CD4-positive, alpha-beta T cell treated with Interleukin-15 for 1 hour (primary cell): ENCODE data around the gene AGBL2.

Experiments used
- DNase-seq: peaks from one replicate; pipeline ENCODE4 v3.0.0-alpha.2; 2020

Gene AGBL2

DNA sequence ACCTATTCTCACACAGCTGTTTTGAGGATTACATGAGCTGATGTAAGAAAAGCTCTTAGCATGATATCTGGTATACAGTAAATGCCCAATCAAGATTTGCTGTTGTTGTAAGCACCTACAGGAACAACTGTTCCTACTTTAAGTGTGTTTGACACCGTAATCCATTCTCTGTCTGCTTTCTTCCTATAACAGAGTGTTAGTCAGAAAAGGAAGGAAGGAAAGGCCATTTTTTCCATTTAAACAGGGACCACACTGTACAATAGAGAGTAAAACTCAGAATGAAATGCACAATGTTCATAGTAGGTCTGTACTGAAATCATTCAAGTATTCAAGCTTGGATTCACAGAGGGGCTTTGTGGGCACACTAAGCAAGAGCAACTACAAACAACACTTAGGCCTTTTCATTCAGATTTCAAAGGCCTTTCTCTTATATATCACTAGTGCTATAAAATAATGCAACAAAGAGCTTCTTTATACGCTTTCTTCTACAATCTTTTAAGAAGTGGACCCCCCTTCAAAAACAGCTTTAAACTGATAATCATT is 94.3 kb downstream of the AGBL2 start:
- no peak for DNase-seq

DNA sequence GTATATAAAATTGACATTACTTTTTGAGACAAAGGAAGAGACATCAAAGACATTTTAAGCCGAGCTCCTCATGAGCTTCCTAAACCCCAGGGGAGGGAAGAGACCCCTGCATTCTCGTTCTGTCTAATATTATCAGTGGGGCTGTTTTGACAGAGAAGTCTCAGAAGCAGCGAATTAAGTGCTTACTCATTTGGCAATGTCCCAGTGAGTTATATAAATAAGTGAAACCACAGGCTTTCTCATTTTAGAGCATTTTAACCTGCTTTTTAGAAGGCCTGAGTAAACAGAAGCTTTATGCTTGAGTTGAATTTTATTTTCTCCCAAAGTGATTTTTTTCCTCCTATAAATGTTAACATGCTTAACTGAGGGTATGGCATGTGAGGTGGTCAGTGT is 97.8 kb downstream of the AGBL2 start:
- DNase-seq = no peak

GRCh38 chr11:47616726-47617416 is 98.3 kb downstream of the AGBL2 start:
- no peak for DNase-seq

- DNase-seq = no peak
These were observed 99.9 kb downstream of the AGBL2 start for GRCh38 chr11:47615249-47615648.

DNA sequence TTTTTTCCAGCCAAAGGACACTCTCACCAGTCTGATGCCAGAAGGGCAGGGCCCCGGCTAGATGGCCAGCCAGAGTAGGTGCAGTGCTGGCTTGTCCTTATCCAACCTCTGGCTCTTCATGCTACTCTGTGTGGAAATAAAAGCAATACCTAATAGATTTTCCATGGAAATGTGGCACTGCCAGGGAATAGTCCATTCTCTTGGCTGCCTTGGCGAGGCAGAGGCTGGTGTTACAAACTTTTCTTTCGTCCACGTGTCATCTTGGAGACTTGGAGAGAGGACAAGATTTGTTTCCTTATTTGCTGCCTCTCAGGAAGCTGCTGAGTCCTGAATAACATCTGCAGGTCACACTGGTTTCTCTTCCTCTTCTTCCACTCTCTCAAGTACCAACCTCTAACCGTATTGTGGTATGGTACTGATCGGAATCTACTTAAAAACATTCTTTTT is 103.8 kb downstream of the AGBL2 start:
- DNase-seq = no peak

DNA sequence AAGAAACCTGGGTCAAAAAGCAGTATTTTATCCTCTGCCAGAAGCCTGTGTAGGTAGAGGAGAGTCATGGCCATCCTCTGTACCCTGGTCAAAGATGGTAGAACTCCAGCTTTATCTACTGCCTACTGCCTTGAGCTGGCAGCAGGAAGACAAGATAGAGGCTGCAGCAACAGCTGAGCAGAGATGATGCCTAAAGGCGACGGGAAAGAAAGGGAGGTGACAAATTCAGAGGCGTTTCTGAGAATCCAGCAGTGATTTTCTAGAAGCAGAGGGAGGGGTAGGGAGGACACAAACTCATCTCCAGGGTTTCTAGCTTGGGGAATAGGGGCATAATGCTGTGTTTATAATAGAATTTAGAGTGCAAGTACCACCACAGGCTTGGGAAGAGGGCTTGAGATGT is 105.5 kb downstream of the AGBL2 start:
- no peak for DNase-seq
